HL-60 (cell line): Measurements from ENCODE around the gene BGN.

Experiments used
- CTCF ChIP-seq: IDR thresholded peaks from one replicate; pipeline ENCODE4 v1.5.1; 2011; ENCODE audit warnings: low read length, control low read depth, inconsistent platforms; ENCODE audit not compliant: insufficient read depth
- GABPA ChIP-seq: IDR thresholded peaks from 2 replicates; pipeline ENCODE4 v1.6.1; 2012; ENCODE audit warnings: low read depth
- POLR2AphosphoS5 ChIP-seq: IDR thresholded peaks from 2 replicates; pipeline ENCODE4 v1.6.1; 2012; ENCODE audit warnings: low read depth
- SPI1 ChIP-seq: IDR thresholded peaks from 2 replicates; pipeline ENCODE4 v1.6.1; 2012; ENCODE audit warnings: low read depth, mild to moderate bottlenecking, borderline replicate concordance
- TF ChIP-seq, protein P1 (sequence below): IDR thresholded peaks from 2 replicates; pipeline ENCODE4 v1.6.1; 2012; ENCODE audit warnings: low read depth; ENCODE audit not compliant: insufficient replicate concordance

DNA sequence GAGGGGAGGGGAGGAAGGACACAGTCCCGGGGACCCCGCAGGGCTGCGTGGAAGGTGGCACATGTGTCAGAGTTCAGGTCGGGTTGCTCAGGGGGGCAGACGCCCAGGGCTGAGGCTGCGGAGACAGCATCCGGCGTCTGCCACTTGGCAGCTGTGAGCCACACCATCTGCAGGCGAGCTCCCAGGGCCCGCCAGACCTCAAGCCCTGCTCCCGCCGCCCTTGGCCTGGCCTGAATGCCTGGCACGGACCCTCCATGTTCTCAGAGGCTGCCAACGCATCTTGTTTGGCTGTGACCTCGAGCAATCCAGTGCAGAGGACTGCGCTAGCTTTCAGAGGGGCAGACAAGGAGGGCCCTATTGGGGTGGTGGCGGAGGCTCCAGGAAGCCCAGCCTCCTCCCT, 5.1 kb downstream of the BGN start:
- TF ChIP-seq CTCF (no peak), POLR2AphosphoS5 (no peak), SPI1 (no peak), GABPA (no peak)
- TF ChIP-seq, protein P1, sequence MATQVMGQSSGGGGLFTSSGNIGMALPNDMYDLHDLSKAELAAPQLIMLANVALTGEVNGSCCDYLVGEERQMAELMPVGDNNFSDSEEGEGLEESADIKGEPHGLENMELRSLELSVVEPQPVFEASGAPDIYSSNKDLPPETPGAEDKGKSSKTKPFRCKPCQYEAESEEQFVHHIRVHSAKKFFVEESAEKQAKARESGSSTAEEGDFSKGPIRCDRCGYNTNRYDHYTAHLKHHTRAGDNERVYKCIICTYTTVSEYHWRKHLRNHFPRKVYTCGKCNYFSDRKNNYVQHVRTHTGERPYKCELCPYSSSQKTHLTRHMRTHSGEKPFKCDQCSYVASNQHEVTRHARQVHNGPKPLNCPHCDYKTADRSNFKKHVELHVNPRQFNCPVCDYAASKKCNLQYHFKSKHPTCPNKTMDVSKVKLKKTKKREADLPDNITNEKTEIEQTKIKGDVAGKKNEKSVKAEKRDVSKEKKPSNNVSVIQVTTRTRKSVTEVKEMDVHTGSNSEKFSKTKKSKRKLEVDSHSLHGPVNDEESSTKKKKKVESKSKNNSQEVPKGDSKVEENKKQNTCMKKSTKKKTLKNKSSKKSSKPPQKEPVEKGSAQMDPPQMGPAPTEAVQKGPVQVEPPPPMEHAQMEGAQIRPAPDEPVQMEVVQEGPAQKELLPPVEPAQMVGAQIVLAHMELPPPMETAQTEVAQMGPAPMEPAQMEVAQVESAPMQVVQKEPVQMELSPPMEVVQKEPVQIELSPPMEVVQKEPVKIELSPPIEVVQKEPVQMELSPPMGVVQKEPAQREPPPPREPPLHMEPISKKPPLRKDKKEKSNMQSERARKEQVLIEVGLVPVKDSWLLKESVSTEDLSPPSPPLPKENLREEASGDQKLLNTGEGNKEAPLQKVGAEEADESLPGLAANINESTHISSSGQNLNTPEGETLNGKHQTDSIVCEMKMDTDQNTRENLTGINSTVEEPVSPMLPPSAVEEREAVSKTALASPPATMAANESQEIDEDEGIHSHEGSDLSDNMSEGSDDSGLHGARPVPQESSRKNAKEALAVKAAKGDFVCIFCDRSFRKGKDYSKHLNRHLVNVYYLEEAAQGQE = no peak
